NCI-H1092 treated with DMSO at 0.1 percent for 48 hours (cell line): ENCODE data around the gene REC8.
A peak's percentile ranks its signal among the peaks of the same experiment; 100 is the strongest.

Experiments used
- DNase-seq: peaks from one replicate; lab custom pipeline; 2025; lab: John Stamatoyannopoulos, UW

Gene REC8, protein sequence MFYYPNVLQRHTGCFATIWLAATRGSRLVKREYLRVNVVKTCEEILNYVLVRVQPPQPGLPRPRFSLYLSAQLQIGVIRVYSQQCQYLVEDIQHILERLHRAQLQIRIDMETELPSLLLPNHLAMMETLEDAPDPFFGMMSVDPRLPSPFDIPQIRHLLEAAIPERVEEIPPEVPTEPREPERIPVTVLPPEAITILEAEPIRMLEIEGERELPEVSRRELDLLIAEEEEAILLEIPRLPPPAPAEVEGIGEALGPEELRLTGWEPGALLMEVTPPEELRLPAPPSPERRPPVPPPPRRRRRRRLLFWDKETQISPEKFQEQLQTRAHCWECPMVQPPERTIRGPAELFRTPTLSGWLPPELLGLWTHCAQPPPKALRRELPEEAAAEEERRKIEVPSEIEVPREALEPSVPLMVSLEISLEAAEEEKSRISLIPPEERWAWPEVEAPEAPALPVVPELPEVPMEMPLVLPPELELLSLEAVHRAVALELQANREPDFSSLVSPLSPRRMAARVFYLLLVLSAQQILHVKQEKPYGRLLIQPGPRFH

GRCh38 chr14:24171422-24172260 is at the start of gene REC8:
Gene REC8 (plus strand): TSS chr14:24172080. CDS start chr14:24172553, 473 bp downstream.
- DNase-seq: peak; percentile 96

- DNase-seq: no peak
Observed at GRCh38 chr14:24122416-24122815, 49.5 kb upstream of the REC8 start.

DNA sequence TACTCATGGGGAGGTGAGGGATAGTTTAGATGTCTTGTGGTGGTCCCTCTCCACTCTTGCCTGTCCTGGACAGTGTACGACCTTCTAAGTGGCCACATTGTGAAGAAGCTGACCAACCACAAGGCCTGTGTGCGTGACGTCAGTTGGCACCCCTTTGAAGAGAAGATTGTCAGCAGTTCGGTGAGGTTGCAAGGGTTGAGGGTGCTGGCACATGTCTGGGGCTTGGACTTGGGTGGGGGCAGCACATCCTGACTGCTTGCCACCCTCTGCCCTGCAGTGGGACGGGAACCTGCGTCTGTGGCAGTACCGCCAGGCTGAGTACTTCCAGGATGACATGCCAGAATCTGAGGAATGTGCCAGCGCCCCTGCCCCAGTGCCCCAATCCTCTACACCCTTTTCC is 49.0 kb upstream of the REC8 start:
- DNase-seq: no peak

DNA sequence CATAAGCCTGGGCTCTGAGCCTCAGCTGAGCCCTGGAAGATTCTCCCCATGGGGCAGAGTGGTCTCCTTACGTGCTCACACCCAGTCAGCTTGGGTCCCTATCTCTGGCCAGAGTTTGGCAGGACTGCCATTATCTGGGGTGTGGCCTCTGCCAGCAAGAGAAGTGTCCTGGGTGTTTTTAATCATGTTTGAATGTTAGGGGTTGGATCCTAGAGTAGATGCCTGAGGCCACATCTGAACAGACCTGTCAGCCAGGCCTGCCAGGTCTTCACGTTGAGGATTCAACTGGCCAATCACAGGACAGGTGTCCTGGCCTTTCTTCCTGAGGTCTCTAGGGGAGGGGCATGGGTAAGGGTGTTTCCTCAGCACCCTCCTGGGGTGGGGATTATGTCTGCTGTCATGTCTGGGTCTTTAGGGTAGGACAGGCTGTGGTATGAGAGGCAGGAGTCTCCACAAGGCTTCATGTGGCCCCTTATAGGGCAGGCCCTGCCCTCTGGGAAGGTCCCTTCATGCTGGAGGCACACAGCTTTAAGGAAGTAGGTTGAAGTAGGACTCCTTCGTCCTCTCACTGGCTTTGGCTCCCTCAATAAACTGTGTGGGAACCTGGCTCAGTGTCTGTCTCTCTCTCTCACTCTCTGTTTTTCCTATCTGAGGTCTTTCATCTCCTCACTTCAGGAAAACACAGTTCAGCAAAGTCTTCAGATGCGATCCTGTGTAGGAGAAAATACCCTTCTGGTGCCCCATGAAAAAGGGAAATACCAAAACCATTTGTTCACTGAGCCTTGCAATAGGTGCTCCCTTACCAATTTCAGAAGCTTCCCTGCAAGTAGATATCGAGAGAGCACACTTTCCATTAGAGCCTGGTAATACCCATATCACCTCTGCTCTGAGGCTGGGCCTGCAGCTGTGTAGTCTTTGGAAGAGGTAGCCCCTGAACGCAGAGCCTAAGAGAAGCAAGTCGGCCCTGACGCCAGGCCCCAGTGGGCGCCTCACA is 48.2 kb upstream of the REC8 start:
- DNase-seq: no peak

- no peak for DNase-seq
Observed at GRCh38 chr14:24126939-24127338, 44.9 kb upstream of the REC8 start.

- no peak for DNase-seq
Observed at GRCh38 chr14:24127673-24128072, 44.2 kb upstream of the REC8 start.

- no peak for DNase-seq
Observed at GRCh38 chr14:24129410-24129998, 42.4 kb upstream of the REC8 start.

GRCh38 chr14:24130380-24130716 is 41.5 kb upstream of the REC8 start, which contains the start of gene FITM1:
Gene FITM1 (plus strand): TSS chr14:24130659. CDS start chr14:24131564, 905 bp downstream.
- no peak for DNase-seq

- DNase-seq: no peak
Observed at GRCh38 chr14:24130717-24131548, 40.9 kb upstream of the REC8 start.

- DNase-seq: no peak
Observed at GRCh38 chr14:24131549-24131966, 40.3 kb upstream of the REC8 start.

GRCh38 chr14:24132061-24132685 is 39.7 kb upstream of the REC8 start:
- DNase-seq: peak; percentile 20

DNA sequence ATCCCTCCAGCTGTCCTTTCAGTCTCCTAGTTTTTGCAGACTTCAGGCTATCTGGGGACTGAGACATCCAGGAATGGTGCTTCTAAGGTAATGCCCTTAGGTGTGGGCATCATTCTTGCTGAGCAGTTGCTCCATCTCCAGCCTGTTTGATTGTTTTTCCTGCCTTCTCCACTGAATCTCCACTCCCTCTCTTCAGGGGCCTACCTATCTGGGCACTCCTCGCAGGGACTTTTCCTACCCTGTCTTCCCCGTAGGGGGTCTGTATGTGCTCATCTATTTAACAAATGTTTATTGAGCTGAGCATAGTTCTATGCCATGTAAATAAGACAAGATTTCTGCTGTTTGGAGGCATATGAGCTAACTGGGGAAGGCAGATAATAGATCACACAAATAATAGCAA is 38.9 kb upstream of the REC8 start:
- no peak for DNase-seq

DNA sequence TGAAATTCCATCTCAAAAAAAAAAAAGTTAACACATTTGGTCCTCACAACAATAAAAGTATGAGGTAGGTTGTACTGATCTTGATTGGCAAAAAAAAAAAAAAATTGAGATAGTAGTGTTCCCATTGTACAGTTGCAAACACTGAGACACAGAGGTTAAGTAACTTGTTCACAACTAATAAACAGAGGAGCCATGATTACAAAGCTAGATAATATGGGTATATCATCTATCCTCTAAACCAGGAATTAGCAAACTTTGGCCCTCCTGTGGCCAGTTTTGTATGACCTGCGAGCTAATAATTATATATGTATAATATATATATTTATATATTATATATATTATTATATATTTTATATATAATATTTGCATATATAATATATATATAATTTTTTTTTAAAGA is 38.1 kb upstream of the REC8 start:
- no peak for DNase-seq

DNA sequence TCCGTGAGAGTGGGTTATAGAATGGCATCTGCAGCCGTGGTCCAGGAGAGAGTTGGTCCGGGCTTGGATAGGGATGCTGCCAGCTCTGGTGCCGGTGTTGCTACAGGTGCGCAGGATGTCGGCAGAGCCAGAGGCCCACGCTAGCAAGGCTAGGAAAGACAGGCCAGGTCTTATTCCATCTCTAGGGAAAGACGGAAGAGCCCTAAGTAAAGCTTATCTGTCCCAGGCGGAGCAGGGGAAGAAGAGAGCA is 36.4 kb upstream of the REC8 start:
- no peak for DNase-seq

DNA sequence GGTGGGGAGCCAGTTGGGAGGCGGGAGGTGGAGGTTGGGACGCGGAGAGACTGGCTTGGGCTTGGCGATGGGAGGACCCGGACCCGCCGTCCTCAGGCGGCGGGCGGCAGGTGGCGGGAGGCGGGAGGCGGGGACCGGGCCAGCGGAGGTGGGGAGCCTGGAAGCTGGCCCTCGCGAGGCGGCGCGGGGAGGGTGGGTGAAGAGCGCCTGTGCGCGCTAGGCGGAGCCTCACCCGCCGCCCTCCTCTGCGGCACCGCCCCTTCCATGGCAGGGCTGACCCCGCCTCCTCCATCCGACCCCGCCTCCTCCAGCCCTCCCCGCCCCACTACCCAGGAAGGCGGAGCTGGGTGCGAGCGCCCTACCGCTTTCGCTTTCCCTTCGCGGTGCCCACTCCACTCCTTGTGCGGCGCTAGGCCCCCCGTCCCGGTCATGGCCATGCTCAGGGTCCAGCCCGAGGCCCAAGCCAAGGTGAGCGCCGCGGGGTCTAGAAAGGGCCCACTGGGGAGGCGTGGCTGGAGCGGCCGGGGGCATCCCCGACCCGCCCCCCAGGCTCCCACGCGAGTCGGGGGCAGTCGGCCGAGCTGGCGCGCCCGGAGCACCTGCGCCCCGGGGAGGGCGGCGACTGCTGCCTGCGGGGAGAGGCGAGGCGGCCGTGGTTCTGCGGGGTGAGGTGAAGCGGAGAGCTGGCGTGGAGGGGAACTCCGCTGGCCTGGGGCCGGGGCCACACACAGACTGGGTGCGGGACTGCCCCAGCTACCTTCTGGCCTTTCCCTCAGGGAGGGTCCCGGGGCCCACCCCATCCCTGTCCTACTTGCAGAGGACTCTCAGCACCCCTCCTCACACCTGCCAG is 35.8 kb upstream of the REC8 start, which contains the start of gene PSME1:
Gene PSME1 (plus strand): TSS at position 361 of the 850 bp plus-strand sequence. CDS start 69 bp downstream, at position 430.
- DNase-seq: peak; percentile 94

GRCh38 chr14:24136684-24137528 is 35.0 kb upstream of the REC8 start:
- DNase-seq: peak; percentile 32

DNA sequence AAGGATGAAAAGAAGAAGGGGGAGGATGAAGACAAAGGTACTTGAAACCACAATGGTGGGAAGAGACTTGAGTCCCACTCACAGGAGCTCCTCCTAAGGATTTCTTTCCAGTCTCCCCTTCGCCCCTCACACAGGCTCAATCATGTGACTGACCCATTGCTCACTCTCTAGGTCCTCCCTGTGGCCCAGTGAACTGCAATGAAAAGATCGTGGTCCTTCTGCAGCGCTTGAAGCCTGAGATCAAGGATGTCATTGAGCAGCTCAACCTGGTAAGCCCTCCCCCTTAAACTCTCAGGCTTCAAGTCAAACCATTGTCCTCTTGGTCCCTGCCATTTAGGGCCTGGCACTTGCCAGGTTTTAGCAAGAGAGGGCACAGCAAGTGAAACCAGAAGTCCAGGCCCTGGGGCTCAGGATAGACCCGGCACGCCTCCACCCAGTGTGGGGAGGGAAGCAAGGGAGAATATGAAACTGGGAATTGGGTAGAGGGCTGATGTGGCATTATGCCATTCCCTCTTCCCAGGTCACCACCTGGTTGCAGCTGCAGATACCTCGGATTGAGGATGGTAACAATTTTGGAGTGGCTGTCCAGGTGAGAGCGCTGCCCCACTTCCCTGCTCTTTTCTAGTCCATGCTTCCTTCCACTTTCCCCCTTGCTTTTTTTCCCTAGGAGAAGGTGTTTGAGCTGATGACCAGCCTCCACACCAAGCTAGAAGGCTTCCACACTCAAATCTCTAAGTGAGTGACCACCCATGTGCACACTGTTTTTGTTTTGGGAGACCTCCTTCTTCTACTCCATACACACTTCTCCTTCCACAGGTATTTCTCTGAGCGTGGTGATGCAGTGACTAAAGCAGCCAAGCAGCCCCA is 34.1 kb upstream of the REC8 start:
- DNase-seq: no peak
